ENCODE data around the gene TXNDC11.
A peak's percentile ranks its signal among the peaks of the same experiment; 100 is the strongest.
"Not testable (repeated sequence)": the region's sequence is repeated elsewhere in the genome, so short reads cannot be mapped to it uniquely, and the experiment has no call there.

Gene TXNDC11, protein sequence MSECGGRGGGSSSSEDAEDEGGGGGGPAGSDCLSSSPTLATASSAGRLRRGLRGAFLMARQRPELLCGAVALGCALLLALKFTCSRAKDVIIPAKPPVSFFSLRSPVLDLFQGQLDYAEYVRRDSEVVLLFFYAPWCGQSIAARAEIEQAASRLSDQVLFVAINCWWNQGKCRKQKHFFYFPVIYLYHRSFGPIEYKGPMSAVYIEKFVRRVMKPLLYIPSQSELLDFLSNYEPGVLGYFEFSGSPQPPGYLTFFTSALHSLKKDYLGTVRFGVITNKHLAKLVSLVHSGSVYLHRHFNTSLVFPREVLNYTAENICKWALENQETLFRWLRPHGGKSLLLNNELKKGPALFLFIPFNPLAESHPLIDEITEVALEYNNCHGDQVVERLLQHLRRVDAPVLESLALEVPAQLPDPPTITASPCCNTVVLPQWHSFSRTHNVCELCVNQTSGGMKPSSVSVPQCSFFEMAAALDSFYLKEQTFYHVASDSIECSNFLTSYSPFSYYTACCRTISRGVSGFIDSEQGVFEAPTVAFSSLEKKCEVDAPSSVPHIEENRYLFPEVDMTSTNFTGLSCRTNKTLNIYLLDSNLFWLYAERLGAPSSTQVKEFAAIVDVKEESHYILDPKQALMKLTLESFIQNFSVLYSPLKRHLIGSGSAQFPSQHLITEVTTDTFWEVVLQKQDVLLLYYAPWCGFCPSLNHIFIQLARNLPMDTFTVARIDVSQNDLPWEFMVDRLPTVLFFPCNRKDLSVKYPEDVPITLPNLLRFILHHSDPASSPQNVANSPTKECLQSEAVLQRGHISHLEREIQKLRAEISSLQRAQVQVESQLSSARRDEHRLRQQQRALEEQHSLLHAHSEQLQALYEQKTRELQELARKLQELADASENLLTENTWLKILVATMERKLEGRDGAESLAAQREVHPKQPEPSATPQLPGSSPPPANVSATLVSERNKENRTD

DNA sequence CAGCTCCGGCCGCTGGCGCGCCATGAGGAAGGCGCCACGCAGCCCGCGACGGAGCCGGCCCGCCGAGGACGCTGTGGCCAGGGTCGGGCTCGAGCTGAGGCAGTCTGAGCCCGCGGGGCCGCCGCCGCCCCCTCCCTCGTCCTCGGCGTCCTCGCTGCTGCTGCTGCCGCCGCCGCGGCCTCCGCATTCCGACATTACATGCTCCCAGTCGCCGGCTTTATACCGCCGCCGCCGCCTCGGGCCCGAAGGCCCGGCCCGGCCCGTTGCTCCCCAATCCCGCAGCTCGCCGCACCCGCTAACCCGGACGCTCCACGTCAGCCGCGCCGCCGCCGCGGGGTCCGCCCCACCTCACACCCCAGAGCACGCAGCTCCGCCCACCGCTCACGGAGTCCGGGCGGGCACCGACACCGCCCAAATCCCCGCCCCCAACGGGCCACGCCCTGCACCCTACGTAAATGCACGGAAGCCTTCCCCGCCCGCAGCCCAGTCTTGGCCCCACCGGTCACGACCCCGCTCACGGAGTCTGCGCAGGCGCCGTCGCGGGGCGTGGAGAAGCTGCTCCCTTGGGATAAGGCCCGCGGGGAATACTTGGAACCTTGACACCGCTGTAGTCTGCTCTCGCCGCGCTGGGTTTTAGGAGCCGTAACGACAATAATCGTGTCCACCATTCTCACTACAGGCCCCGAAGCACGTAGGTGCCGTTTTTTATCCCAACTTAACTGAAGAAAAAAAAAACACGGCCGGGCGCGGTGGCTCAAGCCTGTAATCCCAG lies at the start of gene TXNDC11:
TSS of gene TXNDC11 (minus strand) at position 322 of the 772 bp plus-strand sequence. CDS start at position 195, 127 bp downstream.
- peak; percentile 99 for DNase-seq (ENCODE audit: low spot score)

DNA sequence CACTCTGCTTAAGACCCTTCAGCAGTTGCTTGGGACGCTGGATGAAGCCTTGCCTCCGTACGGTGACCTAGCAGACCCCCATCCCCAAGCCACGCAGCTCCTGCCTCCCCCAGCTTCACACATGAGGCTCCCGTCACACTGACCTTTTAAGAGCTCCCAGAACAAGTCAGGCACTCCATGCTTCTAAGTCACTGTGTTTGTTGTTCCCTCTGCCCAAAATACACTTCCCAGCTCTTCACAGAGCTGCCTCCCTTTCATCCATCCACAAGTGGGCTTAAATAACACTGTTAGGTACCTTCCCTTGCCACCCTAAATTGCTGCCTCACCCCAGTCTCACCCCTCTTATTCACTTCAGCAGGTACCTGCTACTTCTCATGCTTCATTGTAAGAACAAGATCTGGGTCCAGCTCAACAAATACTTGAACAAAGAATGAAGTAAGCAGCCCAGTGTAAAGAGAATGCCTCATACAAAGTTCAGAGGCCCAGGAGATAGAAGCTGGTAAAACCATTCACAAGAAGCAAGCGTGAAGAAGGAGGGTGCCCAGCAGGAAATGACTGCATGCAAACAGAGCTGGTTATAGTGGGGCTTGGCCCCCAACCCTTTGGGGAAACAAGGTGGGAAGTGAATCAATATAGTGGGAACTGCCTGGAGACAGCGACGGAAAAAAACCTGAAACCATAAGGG lies 48.6 kb upstream of the TXNDC11 start:
- no peak for DNase-seq (ENCODE audit: low spot score)

DNA sequence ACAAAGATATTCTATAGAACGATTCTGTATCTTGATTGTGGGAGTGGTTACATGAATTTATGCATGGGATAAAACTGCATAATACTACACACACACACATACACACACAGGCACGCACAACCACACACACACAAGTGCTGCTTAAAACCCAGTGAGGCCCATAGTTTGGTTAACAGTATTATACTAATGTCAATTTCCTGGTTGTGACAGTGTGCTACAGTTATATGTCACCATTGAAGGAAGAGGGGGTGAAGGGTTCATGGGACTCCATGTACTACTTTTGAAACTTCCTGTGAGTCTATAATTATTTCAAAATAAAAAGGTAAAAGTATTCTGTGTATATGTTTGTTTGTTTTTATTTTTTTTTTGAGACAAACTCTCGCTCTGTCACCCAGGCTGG lies 46.3 kb upstream of the TXNDC11 start:
- DNase-seq (ENCODE audit: low spot score), result peak; percentile 32

DNA sequence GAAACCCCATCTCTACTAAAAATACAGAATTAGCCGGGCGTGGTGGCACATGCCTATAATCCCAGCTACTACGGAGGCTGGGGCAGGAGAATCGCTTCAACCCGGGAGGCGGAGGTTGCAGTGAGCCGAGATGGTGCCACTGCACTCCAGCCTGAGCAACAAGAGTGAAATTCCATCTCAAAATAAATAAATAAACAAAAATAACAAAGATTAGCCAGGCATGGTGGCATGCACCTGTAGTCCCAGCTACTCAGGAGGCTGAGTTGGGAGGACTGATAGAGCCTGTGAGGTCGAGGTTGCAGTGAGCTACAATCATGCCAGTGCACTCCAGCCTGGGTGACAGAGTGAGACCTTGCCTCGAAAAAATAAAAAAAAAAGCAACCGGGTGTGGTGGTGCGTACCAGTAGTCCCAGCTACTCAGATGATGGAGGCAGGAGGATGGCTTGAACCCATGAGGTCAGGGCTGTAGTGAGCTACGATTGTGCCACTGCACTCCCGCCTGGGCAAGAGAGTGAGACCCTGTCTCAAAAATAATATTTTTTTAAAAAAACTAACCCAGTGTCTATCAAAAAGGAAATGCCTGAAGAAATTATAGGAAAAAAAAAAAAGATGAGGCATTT lies 42.4 kb upstream of the TXNDC11 start:
- DNase-seq (ENCODE audit: low spot score), result not testable (repeated sequence)

DNA sequence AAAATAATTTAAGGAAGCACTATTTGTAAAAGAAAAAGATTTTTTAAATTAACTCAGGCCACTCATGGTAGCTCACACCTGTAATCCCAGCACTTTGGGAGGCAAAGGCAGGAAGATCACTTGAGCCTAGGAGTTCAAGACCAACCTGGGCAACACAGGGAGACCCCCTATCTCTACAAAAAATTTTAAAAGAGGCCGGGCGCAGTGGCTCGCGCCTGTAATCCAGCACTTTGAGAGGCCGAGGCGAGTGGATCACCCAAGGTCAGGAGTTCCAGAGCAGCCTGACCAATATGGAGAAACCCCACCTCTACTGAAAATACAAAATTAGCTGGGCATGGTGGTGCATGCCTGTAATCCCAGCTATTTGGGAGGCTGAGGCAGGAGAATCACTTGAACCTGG lies 41.7 kb upstream of the TXNDC11 start:
- DNase-seq (ENCODE audit: low spot score), result not testable (repeated sequence)

DNA sequence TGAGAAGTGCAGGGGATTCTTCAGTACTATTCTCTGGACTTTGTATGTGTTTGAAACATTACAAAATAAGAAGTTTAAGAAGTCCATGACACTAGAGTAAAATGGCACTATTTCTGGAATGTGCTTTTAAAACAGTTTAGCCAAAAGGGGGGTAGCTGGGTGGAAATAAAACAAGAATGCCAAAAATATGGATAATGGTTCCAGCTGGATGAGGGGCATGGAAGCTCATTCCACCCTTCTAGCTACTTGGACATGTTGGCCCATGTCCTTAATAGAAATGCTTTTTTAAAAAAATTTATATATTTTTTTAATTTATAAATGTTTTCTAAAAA lies 41.3 kb upstream of the TXNDC11 start:
- no peak for DNase-seq (ENCODE audit: low spot score)

DNA sequence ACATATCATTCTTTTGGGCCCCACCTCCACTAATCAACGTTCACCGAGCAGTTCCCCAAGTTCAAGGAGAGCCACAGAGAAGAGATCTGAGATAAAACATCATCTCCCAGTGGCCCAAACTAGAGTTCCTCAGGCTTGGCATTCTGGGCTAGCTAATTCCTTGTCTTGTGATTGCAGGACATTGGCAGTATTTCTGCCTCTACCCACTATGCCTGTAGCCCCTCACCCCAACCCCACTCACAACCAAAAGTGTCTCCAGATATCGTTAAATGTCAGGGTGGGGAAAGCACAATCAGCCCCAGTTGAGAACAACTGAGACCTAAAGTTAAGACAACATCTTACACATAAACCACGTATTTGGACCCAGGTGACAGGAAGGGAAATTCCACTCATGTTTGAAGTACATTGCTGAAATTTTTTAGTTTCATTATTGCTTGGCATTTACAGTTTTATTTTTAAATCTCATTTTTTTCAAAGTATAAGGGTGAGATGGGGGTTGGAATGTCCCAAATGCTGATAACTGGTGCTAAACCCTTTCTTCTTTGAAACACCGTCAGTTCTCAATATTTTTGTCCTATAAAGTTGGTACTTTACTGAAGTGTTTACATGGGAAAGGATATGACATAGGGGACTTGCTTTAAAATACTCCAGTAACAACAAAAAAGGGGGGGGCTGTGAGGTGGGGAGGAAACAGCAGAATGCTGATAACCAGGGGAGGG lies 40.8 kb upstream of the TXNDC11 start:
- DNase-seq (ENCODE audit: low spot score), result peak; percentile 84

DNA sequence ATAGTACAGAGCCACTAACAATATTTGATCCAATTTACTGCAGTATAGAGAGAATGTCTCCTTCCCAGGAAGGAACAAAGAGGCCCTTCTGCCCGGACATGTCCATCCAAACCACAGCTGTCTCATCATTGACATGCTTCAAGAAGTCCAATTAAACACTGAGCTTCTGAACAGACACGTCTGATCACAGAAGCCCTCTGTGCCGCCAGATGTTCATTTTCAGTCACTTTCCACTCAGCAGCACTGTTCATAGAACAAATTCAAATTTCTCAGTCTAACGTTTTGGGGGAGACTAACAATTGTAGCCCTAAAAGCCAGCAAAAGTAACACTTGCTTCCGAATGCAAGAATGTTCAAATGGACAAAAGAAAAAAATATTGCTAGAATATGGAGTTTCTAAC lies 39.1 kb upstream of the TXNDC11 start:
- DNase-seq (ENCODE audit: low spot score), result no peak

DNA sequence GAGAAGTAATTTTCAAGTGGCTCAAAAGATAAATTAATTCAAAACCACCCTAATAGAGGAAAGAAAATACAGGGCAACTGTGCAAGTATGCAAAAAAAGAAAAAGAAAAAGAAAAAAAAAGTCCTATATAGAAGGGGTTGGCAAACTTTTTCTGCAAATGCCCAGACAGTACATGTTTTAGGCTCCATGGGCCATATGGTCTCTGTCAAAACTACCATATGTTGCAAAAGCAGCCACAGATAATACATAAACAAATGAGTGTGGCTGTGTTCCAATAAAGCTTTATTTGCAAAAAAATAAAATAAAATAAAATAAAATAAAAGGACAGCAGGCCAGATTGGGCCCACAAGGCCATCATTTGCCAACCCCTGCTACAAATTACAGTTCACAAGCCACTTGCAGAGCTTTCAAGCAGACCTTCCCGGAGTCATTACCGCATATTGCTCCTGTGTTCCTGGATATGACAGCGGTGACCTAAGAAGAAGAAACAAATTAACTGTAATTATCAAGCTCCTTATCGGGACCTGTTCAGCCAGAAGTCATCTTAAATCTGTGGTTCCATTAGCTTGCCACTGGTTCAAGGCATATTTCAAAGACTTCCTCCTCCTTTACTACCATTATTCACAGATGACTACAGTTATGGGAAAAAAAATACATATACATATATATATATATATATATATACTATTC lies 38.5 kb upstream of the TXNDC11 start:
- no peak for DNase-seq (ENCODE audit: low spot score)

DNA sequence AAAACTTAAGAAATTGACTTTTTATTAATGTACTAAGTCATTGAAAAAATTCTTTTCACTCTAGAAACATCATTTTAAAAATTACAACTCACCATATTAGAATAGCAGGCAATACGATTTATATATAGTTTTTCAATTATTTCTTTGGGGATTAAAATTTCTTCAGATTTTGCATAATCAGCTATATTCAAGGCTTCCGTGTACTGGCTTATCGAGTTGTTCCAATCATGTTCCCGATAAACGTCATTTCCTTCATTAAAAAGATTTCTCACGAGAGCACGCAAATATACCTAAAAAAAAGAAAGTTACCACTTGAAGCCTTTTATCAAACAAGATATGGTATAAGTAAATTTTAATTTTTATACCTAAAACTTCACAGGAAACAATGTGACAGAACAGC lies 36.4 kb upstream of the TXNDC11 start:
- no peak for DNase-seq (ENCODE audit: low spot score)

DNA sequence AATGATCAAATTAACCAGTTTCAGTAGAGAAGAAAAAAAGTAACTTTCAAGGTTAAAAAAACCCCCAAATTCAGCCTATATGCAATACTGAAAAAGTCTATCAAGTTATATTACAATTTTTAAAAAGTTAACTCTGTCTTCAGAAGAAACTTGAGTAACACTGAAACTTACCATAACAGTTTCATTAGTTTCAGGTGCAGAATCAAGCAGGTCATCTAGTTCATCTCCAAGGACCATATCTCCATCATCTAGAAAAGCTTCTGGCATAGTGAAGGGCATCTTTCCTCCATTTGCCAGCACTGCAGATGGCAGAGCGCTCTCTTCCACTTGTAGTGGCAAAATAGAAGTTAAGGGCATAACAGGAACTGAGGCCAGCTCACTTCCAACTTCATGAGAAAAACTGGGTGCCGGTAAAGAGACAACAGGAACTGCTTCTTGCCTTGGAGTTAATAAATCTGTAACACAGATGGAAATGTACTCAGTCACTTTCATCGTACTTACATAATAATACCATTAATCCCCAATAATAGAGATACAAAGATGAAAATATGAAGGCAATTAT lies 31.5 kb upstream of the TXNDC11 start:
- DNase-seq (ENCODE audit: low spot score), result peak; percentile 24

DNA sequence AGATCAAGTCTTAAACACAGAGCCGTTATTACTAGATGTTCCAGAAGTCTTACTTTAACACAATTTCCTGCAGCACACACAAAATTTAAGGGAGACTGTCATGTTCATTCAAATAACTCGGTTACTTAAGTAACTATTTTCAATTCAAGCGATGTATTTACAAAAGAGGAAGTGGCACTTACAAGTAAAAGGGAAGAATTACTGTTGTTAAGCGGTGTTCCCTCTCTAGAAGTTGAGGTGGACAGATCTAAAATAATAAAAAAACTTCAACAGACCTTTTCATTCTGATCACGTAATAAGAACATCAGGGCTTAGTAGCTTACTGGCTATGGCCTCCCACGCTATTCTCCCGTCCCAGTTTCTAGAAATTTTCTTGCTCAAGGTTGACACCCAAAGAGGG lies 26.2 kb upstream of the TXNDC11 start:
- DNase-seq (ENCODE audit: low spot score), result no peak

DNA sequence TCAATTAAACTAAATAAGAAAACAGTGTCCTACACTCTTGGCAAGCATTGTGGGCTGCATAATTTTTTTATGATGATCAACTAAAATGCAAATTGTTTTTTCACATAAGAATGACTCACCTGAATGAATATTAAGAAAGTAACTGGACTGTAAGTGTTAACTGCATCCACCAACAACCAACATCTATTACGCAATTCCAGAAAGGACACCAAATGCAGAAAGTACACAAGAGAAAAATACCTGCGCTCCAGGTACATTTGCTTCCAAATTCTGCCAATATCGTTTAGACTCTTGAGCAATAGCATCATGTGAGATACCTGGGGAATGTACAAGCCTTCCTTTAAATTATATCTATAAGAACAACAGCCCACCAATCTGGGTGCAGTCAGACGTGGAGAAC lies 19.8 kb upstream of the TXNDC11 start:
- DNase-seq (ENCODE audit: low spot score), result no peak

DNA sequence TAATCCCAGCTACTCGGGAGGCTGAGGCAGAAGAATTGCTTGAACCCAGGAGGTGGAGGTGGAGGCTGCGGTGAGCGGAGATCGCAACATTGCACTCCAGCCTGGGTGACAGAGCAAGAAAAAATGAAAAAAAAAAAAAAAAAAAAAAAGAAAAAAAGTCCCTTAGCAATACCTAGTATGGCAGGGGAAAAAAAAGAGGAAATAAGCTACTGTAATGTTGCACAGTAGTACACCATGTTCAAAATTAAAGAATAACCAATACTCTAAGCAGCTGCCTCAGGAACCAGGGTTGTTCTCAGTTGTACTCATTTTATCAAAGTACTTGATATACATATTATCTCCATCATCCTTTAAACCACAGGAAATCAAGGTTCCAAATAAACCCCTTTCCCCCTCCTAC lies 17.3 kb upstream of the TXNDC11 start:
- DNase-seq (ENCODE audit: low spot score), result no peak

DNA sequence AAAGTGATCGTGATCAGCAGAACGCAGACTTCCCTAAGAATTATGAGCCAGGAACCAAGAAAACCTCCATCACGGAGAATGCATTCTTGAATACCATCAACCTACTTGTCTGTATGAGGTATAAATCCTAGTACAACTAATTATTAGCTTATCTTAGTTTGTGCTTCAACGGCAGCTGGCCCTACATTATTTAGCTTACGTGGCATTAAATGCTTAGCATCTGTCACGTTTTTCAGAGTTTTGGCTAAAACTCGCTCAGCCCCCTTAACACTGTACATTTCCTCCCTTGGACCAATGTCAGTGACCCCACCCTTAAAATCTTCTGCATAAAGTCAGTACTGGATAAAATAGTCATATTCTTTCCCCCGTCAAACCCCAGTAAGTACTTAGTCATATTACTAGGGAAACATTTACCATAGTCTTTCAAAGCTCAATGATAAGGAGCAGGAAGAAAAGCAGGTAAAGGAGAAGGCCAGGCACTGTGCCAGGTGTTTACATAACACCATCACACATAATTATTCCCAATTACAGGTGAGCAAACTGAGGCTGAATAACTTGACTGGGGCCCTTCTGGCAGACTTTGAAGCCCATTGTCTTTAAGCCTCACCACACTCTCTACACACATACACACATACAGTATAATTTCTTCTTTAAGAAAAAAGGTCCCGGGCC lies 16.6 kb upstream of the TXNDC11 start:
- DNase-seq (ENCODE audit: low spot score), result no peak

DNA sequence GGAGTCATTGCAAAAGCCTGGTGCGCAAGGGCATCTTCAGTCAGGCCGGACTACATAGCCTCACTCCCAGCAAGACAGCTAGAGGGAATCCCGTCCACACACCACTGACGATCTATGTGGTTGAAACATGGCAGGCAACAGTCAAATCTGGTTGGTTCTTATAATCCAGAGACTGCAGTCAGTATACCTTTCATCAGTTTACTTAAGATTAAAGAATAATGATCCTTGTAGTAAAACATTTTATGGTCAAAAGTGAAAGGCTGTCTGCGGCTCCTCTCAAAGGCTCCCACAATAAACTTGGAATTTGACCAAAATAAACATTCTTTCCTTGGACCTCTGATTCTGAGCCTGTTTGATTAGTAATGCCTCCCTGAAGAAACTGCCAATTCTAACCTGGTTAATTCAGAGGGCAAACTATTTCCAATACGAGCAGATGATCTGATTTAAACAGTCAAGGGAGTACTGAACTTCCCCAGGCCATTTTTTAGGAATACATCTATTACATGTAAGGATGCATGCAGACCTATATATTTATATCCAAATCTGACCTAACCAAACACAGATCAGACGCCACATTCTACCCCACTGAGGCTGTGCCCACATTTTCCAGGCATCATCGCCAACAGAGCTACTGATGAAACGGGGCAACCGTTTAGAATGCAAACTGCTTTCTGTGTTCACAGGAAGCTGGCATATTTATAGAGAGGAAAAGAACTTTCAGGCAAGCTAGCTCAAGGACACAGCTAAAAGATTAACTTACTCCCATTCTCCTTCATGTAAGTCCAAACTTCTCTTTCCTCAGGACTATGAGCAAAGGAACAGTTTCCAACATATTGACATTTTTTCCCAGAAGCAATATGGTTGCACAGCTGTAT lies 15.3 kb upstream of the TXNDC11 start:
- no peak for DNase-seq (ENCODE audit: low spot score)

DNA sequence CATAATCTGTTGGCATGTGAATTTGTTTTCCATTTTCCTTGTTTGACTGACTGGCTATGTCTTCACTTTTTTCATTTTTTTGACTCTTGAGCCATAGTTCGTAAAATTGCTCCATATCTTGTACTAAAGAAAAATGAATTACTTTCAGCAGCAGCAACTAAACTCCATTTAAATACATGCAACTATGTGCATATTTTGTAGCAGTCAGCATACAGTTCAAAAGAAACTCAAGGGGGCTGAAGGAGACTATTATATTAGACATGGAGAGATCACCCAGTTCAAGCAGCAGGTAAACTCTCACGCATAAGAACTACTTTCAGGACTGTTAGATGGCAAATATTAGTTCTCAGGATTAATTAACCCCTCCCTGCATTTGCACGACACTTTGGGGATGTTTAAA lies 13.6 kb upstream of the TXNDC11 start:
- no peak for DNase-seq (ENCODE audit: low spot score)

Measured in activated CD4-positive, alpha-beta T cell treated with anti-CD3 and anti-CD28 coated beads, Interleukin-2, Interleukin-4, amounts not matched to agents 100 ng/mL and 50 ng/mL, durations not matched to agents 16 hours and 8 hours (primary cell).